IMR-90 (cell line): ENCODE measurements around the gene SHLD1. TPM values are rescaled to one million over a fixed set of nuclear protein-coding genes. Genes with fewer than 3 reads are reported as not detected.
"Not testable (repeated sequence)": the region's sequence is repeated elsewhere in the genome, so short reads cannot be mapped to it uniquely, and the experiment has no call there.

Experiments
- ATAC-seq: fragments of 200-7000 bp; cut with Tn5 transposase; 2 replicates; pipeline ENCODE4 v1.9.1; 2020; ENCODE audit warnings: low read depth, mild to moderate bottlenecking, moderate library complexity
- BruUV-seq: library from RNA; stranded (reverse); fragments of 400-500 nt; replicated peaks from 2 replicates; lab custom pipeline; 2021; lab: Mats Ljungman, UMichigan
- CTCF ChIA-PET: fragments of 300-600 bp; formaldehyde crosslinking; extraction: SDS; loops from one replicate; lab custom pipeline; 2021; ENCODE audit warnings: antibody characterized with exemption; lab: Yijun Ruan, JAX
- POLR2A ChIA-PET: fragments of 300-600 bp; sonication (Branson Sonifier 250); formaldehyde crosslinking; loops from one replicate; lab custom pipeline; 2022; ENCODE audit warnings: antibody characterized with exemption; ENCODE audit not compliant: unreplicated experiment; lab: Charles Lee
- DNase-seq: peaks from one replicate; pipeline ENCODE4 v3.0.0; 2013
- H2AFZ ChIP-seq: replicated peaks from 2 replicates; pipeline ENCODE3; 2013; ENCODE audit warnings: low read length, mild to moderate bottlenecking; ENCODE audit not compliant: poor library complexity
- H2AK5ac ChIP-seq: 2 replicates; pipeline ENCODE4 v1.6.1; 2013; ENCODE audit warnings: low read depth, low read length, inconsistent platforms
- H2AK9ac ChIP-seq: replicated peaks from 2 replicates; pipeline ENCODE3; 2013; ENCODE audit warnings: mild to moderate bottlenecking, low read depth, low read length, moderate library complexity; ENCODE audit not compliant: poor library complexity
- H2BK120ac ChIP-seq: 2 replicates; pipeline ENCODE4 v1.6.1; 2013; ENCODE audit warnings: low read depth, low read length, inconsistent platforms
- H2BK15ac ChIP-seq: 3 replicates; pipeline ENCODE4 v1.6.1; 2013; ENCODE audit warnings: low read depth, low read length, inconsistent platforms
- H2BK20ac ChIP-seq: 2 replicates; pipeline ENCODE4 v1.6.1; 2013; ENCODE audit warnings: low read depth, mild to moderate bottlenecking, inconsistent platforms, low read length, moderate library complexity
- H2BK5ac ChIP-seq: 2 replicates; pipeline ENCODE4 v1.6.1; 2013; ENCODE audit warnings: mild to moderate bottlenecking, low read depth, low read length, inconsistent platforms; ENCODE audit not compliant: poor library complexity, severe bottlenecking
- H3K14ac ChIP-seq: replicated peaks from 2 replicates; pipeline ENCODE4 v1.6.1; 2013; ENCODE audit warnings: low read depth, low read length, inconsistent platforms
- H3K18ac ChIP-seq: 2 replicates; pipeline ENCODE4 v1.6.1; 2013; ENCODE audit warnings: low read depth, low read length, control low read depth
- H3K23ac ChIP-seq: 2 replicates; pipeline ENCODE4 v1.6.1; 2013; ENCODE audit warnings: low read depth, low read length, inconsistent platforms
- H3K27ac ChIP-seq: 2 replicates; pipeline ENCODE4 v1.5.1; 2013; ENCODE audit warnings: mild to moderate bottlenecking, control low read depth, low read length; ENCODE audit not compliant: insufficient read depth
- H3K27me3 ChIP-seq: 2 replicates; pipeline ENCODE4 v1.6.1; 2013; ENCODE audit warnings: low read length; ENCODE audit not compliant: control insufficient read depth, insufficient read depth
- H3K36me3 ChIP-seq: 2 replicates; pipeline ENCODE4 v1.6.1; 2013; ENCODE audit warnings: low read length, mixed read lengths; ENCODE audit not compliant: control insufficient read depth, insufficient read depth
- H3K4ac ChIP-seq: 2 replicates; pipeline ENCODE4 v1.6.1; 2013; ENCODE audit warnings: low read depth, low read length, inconsistent platforms
- H3K4me1 ChIP-seq: 2 replicates; pipeline ENCODE4 v1.6.1; 2013; ENCODE audit warnings: low read length, mixed read lengths; ENCODE audit not compliant: control insufficient read depth, insufficient read depth
- H3K4me2 ChIP-seq: 2 replicates; pipeline ENCODE4 v1.6.1; 2013; ENCODE audit warnings: low read depth, mild to moderate bottlenecking, control low read depth, low read length, moderate library complexity
- H3K4me3 ChIP-seq: 2 replicates; pipeline ENCODE4 v1.5.1; 2013; ENCODE audit warnings: low read depth, mild to moderate bottlenecking, control low read depth, low read length, moderate library complexity; ENCODE audit not compliant: insufficient read depth
- H3K56ac ChIP-seq: 2 replicates; pipeline ENCODE4 v1.6.1; 2013; ENCODE audit warnings: low read length, inconsistent platforms; ENCODE audit not compliant: insufficient read depth; ENCODE audit errors: extremely low read depth
- H3K79me1 ChIP-seq, 2 experiments: 2 replicates each; pipeline ENCODE4 v1.6.1; 2013; ENCODE audit warnings: low read length in 2 of 2, inconsistent platforms in 1 of 2, low read depth in 1 of 2
- H3K9ac ChIP-seq: 2 replicates; pipeline ENCODE4 v1.6.1; 2013; ENCODE audit warnings: low read depth, low read length, control low read depth
- H3K9me1 ChIP-seq: 2 replicates; pipeline ENCODE4 v1.6.1; 2013; ENCODE audit warnings: low read length, inconsistent platforms; ENCODE audit not compliant: insufficient read depth
- H3K9me3 ChIP-seq: 2 replicates; pipeline ENCODE4 v1.6.1; 2013; ENCODE audit warnings: low read length; ENCODE audit not compliant: control insufficient read depth, insufficient read depth
- H4K20me1 ChIP-seq: 2 replicates; pipeline ENCODE4 v1.6.1; 2013; ENCODE audit warnings: low read length, inconsistent platforms; ENCODE audit not compliant: insufficient read depth
- H4K5ac ChIP-seq: 2 replicates; pipeline ENCODE4 v1.6.1; 2013; ENCODE audit warnings: mild to moderate bottlenecking, low read depth, low read length, control low read depth
- H4K8ac ChIP-seq, 2 experiments: 2 replicates each; pipeline ENCODE4 v1.6.1; 2013; ENCODE audit warnings: low read depth in 2 of 2, low read length in 2 of 2, control low read depth in 1 of 2, inconsistent platforms in 1 of 2
- H4K91ac ChIP-seq: 2 replicates; pipeline ENCODE4 v1.6.1; 2013; ENCODE audit warnings: low read depth, low read length, inconsistent platforms; ENCODE audit not compliant: insufficient read depth
- WGBS, 2 experiments: methylation state at CpG; one replicate each; pipeline versions ENCODE4 v1.1.5 to v1.1.7; 2013; ENCODE audit warnings: missing lambda C conversion rate in 2 of 2; ENCODE audit not compliant: insufficient read length in 1 of 2; ENCODE audit errors: extremely low coverage in 2 of 2; 5-methylcytosine and 5-hydroxymethylcytosine counted together
- dilution Hi-C: fragments of 300-500 bp; cut with HindIII; formaldehyde crosslinking; loops from one replicate; pipeline ENCODE4 v1.14.3; 2018; ENCODE audit warnings: low sequenced_read_pairs; ENCODE audit not compliant: unreplicated experiment
- in situ Hi-C: fragments of 300-500 bp; cut with MboI; formaldehyde crosslinking; loops from 3 replicates; pipeline ENCODE4 v1.14.3; 2019; ENCODE audit warnings: low sequenced_read_pairs, inconsistent platforms, mixed read lengths
- intact Hi-C: fragments of 100-400 bp; cut with micrococcal nuclease; formaldehyde crosslinking; loops from 2 replicates; pipeline ENCODE4 v1.10.0; 2022
- polyA plus RNA-seq, 3 experiments: library from polyadenylated mRNA; depleted of rRNA; stranded (reverse); fragments of >200 nt; gene quantifications; 2 replicates each; pipeline ENCODE4 v1.2.3, GENCODE V29; 2012; ENCODE audit warnings: low replicate concordance in 1 of 3
- total RNA-seq: library from RNA; depleted of rRNA; stranded (reverse); fragments of >200 nt; gene quantifications from 2 replicates; pipeline ENCODE4 v1.2.3, GENCODE V29; 2012

Gene SHLD1
- total and polyA plus RNA-seq, 2 of the 4 experiments (the other 2 are of a cell fraction): 2.6 to 3.0 TPM

- CTCF ChIA-PET, H4K91ac ChIP-seq, POLR2A ChIA-PET, H3K9me1 ChIP-seq, H3K9ac ChIP-seq, H2BK15ac ChIP-seq, H3K4me3 ChIP-seq, H2BK120ac ChIP-seq, intact Hi-C loops, H2AK5ac ChIP-seq, H2BK20ac ChIP-seq, H3K27me3 ChIP-seq, H3K4me2 ChIP-seq, H3K4me1 ChIP-seq, dilution Hi-C loops, H3K56ac ChIP-seq, H3K27ac ChIP-seq, H4K8ac ChIP-seq, ATAC-seq, DNase-seq, H3K23ac ChIP-seq, BruUV-seq, H3K36me3 ChIP-seq, H3K9me3 ChIP-seq, H2BK5ac ChIP-seq, H4K5ac ChIP-seq, in situ Hi-C loops, H2AFZ ChIP-seq, H3K14ac ChIP-seq, H3K79me1 ChIP-seq, H4K20me1 ChIP-seq, H3K18ac ChIP-seq, H3K4ac ChIP-seq, H2AK9ac ChIP-seq: not testable (repeated sequence)
- WGBS, 2 experiments: no CpG with 5 or more reads among the region's 5 CpGs
Observed at GRCh38 chr20:5702339-5702738, 47.9 kb upstream of the SHLD1 start.
